Endothelial cell of coronary artery (primary cell): ENCODE results near the gene KIF25. TPM values are rescaled to one million over a fixed set of nuclear protein-coding genes. Genes with fewer than 3 reads are reported as not detected.

Source experiments
- total RNA-seq: library from RNA; depleted of rRNA; stranded (reverse); fragments of >200 nt; gene quantifications from 2 replicates; pipeline ENCODE4 v1.2.3, GENCODE V29; 2014

The KIF25 gene, protein sequence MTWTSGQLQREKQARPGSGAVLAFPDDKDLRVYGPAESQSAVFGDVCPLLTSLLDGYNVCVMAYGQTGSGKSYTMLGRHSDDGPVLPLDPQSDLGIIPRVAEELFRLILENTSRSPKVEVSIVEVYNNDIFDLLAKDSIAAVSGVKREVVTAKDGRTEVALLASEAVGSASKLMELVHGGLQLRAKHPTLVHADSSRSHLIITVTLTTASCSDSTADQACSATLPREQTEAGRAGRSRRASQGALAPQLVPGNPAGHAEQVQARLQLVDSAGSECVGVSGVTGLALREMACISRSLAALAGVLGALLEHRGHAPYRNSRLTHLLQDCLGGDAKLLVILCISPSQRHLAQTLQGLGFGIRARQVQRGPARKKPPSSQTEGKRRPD
- not detected in 2 replicates for total RNA-seq

DNA sequence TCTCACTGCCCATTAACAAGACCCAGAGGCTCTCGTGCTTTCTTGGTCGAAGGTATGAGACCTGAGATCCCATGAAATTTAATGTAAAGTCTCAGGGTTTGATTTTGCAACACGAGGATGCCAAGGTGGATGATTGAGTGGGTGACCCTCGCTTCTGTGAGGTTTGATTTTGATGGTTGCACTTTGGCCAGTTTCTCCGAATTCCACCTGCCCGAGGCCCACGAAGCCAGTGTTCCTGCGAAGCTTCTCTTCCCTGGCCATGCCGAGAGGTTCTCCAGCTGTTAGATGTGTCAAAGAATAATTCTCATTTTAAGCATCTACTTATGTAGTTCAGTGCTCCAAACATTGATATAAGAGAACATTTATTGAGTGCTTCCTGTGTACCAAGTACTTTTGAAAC lies at the start of gene KIF25:
TSS of gene KIF25 (plus strand) at position 30 of the 400 bp plus-strand sequence. CDS start 31,915 bp downstream, outside the sequence.

DNA sequence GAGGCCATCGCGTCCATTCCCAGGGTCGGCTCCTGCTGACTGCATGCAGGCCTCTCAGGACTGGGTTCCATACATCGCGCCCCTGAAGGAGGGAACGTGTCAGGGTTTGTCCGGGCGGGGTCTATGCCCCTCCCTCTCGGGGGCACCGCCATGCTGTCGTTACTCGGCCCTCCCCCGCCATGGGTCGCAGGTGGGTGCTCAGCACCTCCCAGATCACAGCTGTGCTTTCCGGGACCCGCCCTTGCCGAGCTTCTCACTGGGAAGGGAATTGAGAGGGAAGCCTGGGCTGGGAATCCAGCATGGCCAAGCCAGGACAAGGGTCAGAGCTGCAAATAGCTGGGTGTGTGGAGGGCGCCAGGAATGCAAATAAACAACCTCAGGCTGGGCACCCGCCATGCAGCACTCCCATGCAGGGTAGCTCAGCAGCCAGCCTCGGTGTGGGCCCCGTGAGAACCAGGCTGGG lies 81.5 kb downstream of the KIF25 start, which contains the start of gene FRMD1:
TSS of gene FRMD1 (minus strand) at position 270 of the 463 bp plus-strand sequence. CDS start at position 152, 118 bp downstream.

Other genes starting within 250 kb of the KIF25 start
- gene AFDN, start 170.8 kb upstream of the KIF25 start, total RNA-seq = 109 and 127 TPM in 2 replicates
- not detected in 2 replicates for gene FRMD1, start 81.5 kb downstream of the KIF25 start, total RNA-seq